ENCODE data around the gene TES.

TES gene

DNA sequence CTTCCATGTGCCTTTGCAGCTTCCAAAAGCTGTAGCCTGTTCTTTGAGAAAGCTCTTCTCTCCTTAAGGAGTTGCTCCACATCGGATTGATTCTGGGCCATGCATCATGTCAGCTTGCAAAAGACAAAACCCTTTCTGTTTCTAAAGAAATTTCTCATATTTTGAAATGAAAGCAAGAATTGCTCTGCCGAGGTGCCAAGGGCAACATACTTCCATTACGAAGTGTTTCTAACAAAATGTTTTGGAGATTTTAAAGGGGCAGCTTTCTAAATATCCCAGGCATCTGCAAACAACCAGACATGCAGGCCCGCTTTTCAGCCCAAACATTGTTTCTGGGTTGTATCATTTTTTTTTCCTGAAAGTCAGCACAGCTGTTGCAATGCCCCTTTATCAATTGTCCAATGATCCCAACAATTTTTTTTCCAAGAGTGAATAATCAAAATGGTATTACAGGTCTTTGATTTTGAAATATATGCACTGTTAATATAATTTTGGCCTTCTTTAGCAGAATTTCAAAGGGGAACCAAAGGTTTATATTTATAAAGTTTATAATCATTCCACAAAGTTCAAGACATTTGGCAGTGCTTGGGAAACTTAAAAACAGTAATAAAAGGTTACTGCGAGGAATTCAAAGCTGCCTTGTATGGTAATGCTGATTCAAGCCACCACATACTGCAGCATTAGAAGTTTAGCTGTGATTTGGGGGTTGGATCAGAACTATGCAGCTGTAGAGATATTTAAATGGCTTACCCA lies 61.0 kb downstream of the TES start:
- no peak for TF ChIP-seq REST (IDR thresholded peaks at IDR 0.05; ENCODE audit: insufficient replicate concordance, low read depth)
- no peak for TF ChIP-seq SPI1 (IDR thresholded peaks at IDR 0.05; ENCODE audit: borderline replicate concordance, low read depth)
- no peak for TF ChIP-seq POLR2AphosphoS5 (IDR thresholded peaks at IDR 0.05; ENCODE audit: low read depth)
- no peak for TF ChIP-seq CTCF (IDR thresholded peaks at IDR 0.05; ENCODE audit: insufficient read depth, low read length)
- TF ChIP-seq GABPA (IDR thresholded peaks at IDR 0.05; ENCODE audit: low read depth), result no peak
- no peak overlapping the region for H3K4me3 ChIP-seq (replicated peaks; ENCODE audit: insufficient read depth, low read length)
- H3K27me3 ChIP-seq (ENCODE audit: insufficient read depth, poor library complexity, severe bottlenecking), result peaks cover 2% of the 10 kb centered on the region
- no peak overlapping the region for H3K27ac ChIP-seq (replicated peaks)
- DNase-seq (ENCODE audit: low read depth in 1 of 2, low spot score in 1 of 2), result no peak

DNA sequence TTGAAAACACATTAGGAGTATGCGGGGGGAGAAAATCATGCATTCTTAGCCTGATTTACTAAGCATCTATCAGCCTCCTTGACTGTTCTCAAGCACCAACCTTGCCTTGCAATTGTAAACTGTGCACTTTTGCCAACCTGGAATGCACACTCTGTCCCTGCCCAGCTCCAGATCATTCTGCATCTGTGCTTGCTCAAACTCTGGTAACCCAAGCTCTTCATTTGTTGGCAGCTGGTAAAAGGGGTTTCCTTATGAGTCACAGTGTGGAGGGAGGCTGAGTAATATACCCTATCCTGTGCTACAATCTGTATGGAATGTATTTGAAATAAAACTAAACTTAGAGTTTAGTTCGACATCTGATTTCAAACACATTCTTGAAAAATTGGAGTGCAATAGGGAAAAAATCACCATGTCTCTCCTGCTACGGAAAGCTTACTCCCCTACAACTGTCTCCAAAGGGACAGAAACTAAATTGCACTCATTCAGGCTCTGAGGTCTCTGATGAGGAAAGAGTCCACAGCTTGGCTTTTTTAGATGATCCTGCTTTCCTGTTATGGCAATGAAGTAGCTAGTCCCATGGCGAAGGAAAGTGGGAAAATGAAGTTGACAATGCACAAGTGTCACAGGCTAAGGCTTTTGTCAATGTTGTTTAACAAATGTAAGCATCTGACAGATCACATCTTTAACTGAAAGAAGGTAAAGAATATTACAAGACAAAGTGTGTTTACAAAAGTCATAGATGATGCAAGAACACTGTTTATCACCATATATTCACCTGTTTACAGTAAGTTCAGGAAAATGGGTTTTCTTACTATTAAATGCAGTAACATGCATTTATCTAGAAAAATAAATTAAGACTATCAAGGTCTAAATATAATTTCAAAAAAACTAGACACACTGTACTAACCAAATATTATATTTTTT lies 61.9 kb downstream of the TES start:
- TF ChIP-seq GABPA (IDR thresholded peaks at IDR 0.05; ENCODE audit: low read depth) (no peak), REST (IDR thresholded peaks at IDR 0.05; ENCODE audit: insufficient replicate concordance, low read depth) (no peak), POLR2AphosphoS5 (IDR thresholded peaks at IDR 0.05; ENCODE audit: low read depth) (no peak), CTCF (IDR thresholded peaks at IDR 0.05; ENCODE audit: insufficient read depth, low read length) (no peak), SPI1 (IDR thresholded peaks at IDR 0.05; ENCODE audit: borderline replicate concordance, low read depth) (no peak)
- peaks cover 2% of the 10 kb centered on the region for H3K27me3 ChIP-seq (ENCODE audit: insufficient read depth, poor library complexity, severe bottlenecking)
- H3K27ac ChIP-seq (replicated peaks), result no peak overlapping the region
- no peak for DNase-seq (ENCODE audit: low read depth in 1 of 2, low spot score in 1 of 2)
- H3K4me3 ChIP-seq (replicated peaks; ENCODE audit: insufficient read depth, low read length), result no peak overlapping the region

- Histone ChIP-seq H3K27ac (replicated peaks) (no peak overlapping the region), H3K4me3 (replicated peaks; ENCODE audit: insufficient read depth, low read length) (no peak overlapping the region), H3K27me3 (ENCODE audit: insufficient read depth, poor library complexity, severe bottlenecking) (peaks cover 2% of the 10 kb centered on the region)
- DNase-seq (ENCODE audit: low read depth in 1 of 2, low spot score in 1 of 2), result no peak
- no peak for TF ChIP-seq POLR2AphosphoS5 (IDR thresholded peaks at IDR 0.05; ENCODE audit: low read depth)
- no peak for TF ChIP-seq GABPA (IDR thresholded peaks at IDR 0.05; ENCODE audit: low read depth)
Observed at GRCh38 chr7:116273283-116273917, 63.1 kb downstream of the TES start.

DNA sequence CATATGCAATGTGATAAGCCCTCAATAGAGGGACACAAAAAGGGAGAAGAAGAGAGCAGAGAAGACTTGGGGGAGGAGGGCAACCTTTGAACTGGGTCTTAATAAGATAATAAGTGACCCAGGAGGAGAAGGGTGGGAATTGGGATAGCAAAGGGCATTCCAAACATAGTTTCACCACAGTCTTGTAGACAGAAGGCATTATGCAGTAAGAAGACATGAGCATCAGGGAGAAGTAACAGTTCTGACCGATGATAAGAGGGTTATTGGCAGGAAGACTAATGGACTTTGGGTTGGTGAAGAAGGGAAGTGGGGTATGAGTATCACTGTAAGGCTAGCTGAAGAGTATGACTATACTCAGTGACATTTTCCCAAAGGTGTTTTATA lies 63.6 kb downstream of the TES start:
- TF ChIP-seq REST (IDR thresholded peaks at IDR 0.05; ENCODE audit: insufficient replicate concordance, low read depth) (no peak), CTCF (IDR thresholded peaks at IDR 0.05; ENCODE audit: insufficient read depth, low read length) (no peak), GABPA (IDR thresholded peaks at IDR 0.05; ENCODE audit: low read depth) (no peak), SPI1 (IDR thresholded peaks at IDR 0.05; ENCODE audit: borderline replicate concordance, low read depth) (no peak), POLR2AphosphoS5 (IDR thresholded peaks at IDR 0.05; ENCODE audit: low read depth) (no peak)
- no peak overlapping the region for H3K27ac ChIP-seq (replicated peaks)
- DNase-seq (ENCODE audit: low read depth in 1 of 2, low spot score in 1 of 2), result no peak
- no peak overlapping the region for H3K4me3 ChIP-seq (replicated peaks; ENCODE audit: insufficient read depth, low read length)
- peaks cover 2% of the 10 kb centered on the region for H3K27me3 ChIP-seq (ENCODE audit: insufficient read depth, poor library complexity, severe bottlenecking)
